Activated naive CD4-positive, alpha-beta T cell (primary cell): ENCODE measurements around the gene SND1.
"Not testable (repeated sequence)": the region's sequence is repeated elsewhere in the genome, so short reads cannot be mapped to it uniquely, and the experiment has no call there.

Experiments
- DNase-seq, 4 experiments: peaks; one replicate each; lab custom pipeline; 2025; lab: John Stamatoyannopoulos, UW

The SND1 gene

GRCh38 chr7:127889677-127890076 is 237.7 kb downstream of the SND1 start:
- DNase-seq = no peak

GRCh38 chr7:127890726-127891125 is 238.7 kb downstream of the SND1 start:
- DNase-seq = no peak

GRCh38 chr7:127891144-127891543 is 239.2 kb downstream of the SND1 start:
- DNase-seq = no peak

DNA sequence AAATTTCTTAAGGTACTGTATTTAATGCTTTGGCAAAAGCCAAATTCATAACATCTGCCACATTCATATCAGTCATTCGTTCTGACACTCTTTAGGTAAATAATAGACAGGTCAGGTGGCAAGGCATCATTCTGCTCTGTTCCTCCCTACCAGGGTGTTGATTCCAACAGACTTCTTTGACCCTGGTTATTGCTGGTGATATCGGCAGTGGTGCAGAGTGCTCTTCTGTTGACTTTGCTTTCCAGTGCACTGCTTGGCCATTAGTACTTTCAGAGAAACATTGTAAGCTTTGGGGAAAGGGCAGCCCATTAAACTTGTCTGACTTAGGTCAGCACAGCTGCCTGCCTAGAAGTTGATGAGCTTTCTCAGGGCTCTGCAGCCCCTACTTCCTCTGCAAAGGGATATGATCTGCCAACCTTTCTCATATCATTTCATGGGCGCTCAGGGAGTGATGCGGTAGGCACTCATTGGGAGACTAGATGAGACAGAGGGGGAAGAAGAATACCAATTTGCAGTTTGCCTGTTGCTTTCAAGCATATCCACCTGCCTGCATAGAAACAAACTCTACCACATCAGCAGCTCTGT is 240.0 kb downstream of the SND1 start:
- DNase-seq = no peak

- no peak for DNase-seq
Measured at GRCh38 chr7:127892488-127893314, 240.7 kb downstream of the SND1 start.

DNA sequence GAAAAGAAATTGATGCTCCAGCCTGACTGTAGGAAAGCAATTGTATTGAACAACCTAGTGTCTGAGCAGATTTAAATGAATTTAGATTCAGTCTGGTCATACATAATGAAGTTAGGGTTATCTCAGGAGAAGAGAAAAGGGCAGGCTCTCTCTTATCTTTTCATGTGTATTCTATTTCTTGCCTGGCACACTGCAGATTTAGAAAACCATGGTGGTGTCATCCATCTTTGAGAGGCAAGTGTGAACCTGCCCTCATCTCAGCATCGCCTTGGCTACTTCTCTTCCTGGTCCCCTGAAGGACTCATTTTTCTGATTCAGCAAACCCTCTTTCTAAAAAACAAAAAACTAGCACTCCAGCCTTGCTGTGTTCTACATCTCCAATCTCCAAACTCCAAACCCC is 241.6 kb downstream of the SND1 start:
- no peak for DNase-seq

DNA sequence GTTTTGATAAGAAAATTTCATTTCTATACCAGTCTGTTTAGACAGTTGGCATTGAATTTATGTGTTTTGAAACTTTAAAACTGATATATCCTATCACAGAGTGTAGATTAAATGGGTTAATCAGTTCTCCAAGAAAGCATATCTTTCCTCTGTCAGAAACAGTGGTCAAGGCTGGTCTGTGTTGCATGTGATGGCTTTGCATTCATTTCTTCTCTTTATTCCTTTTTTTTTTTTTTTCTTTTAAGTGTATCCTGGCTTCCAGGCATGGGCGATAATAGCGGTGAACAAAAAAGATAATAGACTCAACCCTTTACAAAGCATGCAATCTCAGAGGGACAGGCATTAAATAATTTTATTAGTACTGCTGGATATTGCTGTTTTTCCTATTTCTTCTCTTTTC is 242.6 kb downstream of the SND1 start:
- no peak for DNase-seq

DNA sequence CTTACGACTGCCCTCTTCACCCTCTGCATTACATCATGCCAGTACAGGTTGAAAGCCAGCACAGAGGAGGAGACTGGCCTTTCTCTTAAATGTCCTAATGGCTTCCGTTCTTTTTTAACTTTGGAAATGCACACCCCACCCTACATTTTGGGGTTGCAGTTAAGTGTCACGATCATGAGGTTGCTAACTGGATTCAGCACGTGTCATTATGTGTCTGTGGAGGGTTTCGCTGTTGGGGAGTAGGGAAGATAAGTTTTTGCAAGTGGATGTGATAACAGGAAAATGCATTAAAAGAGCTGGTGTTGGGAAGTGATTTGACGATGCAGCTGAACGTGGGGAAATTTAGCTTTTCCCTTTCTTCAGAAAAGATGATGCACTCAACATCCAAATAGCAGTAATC is 243.4 kb downstream of the SND1 start:
- no peak for DNase-seq

DNA sequence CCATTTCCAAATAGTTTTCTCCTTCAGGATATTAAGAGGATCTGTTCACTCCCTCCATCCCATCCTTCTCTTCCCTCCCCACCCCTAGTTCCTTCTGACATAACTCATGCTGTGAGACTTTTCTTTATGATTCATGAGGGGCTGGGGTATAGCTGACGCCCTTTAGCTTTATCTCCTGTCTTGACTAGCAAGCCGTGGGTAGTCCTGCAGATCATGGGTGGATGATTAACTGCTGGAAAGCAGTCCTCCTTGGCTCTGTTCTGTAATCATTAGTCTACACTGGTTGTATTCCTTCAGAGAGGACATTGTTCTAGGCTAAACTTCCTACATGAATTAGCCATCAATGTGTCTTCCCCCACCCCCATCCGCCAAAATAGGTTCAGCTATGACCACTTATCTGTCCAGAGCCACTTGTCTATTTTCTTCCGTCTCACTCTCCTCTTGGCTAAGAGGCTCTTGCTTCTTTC is 243.9 kb downstream of the SND1 start:
- no peak for DNase-seq

DNA sequence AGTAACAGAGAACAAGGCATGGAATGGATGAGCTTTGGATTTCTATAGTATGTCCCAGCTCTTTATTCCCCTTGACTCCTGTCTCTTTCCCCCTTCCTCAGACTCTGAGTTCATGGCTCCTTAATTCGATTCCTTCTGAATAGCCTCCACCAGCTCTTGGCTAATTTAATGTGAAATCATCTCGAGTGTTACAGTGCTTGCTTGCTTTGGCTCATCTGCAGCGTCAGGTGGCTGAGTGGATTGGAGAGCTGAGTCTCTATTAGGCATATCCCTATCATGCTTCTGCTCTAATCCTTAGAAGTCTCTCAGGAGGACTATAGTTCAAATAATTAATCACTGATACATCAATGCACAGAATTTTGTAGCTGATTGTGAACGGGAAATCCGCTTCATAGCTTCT is 244.7 kb downstream of the SND1 start:
- DNase-seq = no peak

DNA sequence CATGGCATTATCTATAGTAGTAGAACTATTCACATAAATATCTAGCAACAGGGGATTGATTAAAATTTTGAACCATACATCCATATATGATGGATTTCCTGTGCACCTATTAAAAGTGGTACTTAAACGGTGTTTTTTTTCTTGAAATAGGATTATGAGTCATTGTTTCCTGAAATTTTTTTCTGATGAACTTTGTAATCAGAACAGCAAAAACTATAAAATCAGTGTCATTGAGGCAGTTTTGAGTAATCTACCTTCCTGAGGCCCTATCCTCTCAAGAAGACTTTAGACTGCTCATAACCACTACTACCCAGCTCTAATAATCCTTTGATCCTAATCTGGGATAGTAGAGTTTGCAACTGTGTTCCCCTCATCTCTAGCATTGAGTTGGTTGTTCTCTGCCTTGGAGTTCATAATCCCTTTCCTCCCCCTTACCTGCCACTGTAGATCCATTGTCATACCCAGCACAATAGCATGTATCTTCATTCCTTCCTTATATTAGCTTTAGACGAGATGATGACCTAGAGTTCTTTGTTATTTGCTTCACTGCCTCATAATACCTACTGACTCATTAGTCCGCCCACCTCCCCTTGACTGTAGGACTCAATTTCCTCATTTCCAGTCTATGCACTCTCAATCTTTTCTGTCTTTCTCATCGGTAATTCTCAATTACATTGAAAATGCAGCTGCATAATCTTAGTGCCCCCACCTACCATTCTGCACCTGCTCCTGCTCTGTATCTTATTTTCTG is 245.9 kb downstream of the SND1 start:
- DNase-seq = no peak

- no peak for DNase-seq
Measured at GRCh38 chr7:127899411-127899810, 247.4 kb downstream of the SND1 start.

DNA sequence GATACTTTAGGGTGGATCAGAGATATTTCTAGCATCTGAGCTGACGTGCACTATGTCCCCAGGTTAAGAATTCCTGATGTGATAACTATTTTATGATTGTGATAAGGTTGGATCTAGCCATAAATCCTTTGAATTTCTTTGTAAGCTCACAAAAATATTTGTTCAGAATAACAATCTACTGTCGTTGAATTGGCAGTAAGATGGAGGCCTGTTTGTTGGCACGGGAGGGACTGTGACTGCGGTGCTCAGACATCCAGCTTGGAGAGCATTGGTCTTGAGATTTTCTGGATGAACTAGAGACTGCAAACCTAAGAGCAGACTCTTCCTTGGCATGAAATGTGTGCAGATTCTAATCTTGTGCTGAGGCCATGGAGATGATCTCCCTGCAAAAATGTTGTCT is 248.1 kb downstream of the SND1 start:
- no peak for DNase-seq

GRCh38 chr7:127900732-127901685 is 249.0 kb downstream of the SND1 start:
- no peak for DNase-seq

GRCh38 chr7:127901895-127902703 is 250.1 kb downstream of the SND1 start:
- DNase-seq = no peak

GRCh38 chr7:127902753-127903152 is 250.8 kb downstream of the SND1 start:
- not testable (repeated sequence) for DNase-seq

- no peak for DNase-seq
Measured at GRCh38 chr7:127903892-127904669, 252.1 kb downstream of the SND1 start.

DNA sequence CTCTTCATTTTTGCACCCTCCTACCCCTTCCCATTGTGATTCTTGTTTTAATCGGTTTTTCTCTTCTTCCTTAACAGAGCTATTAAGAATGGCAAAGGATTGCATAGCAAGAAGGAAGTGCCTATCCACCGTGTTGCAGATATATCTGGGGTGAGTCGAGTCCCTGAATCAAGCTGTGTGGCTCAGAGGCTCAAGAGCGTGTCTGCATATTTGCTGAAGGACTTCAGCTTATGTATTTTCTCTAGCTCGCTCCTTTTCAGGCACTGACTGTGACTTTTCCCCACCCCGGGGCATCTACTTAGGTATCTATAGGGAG is 252.6 kb downstream of the SND1 start:
- no peak for DNase-seq

- no peak for DNase-seq
Measured at GRCh38 chr7:127905021-127905420, 253.0 kb downstream of the SND1 start.
